ENCODE results near the gene SLC37A1.

Gene SLC37A1

DNA sequence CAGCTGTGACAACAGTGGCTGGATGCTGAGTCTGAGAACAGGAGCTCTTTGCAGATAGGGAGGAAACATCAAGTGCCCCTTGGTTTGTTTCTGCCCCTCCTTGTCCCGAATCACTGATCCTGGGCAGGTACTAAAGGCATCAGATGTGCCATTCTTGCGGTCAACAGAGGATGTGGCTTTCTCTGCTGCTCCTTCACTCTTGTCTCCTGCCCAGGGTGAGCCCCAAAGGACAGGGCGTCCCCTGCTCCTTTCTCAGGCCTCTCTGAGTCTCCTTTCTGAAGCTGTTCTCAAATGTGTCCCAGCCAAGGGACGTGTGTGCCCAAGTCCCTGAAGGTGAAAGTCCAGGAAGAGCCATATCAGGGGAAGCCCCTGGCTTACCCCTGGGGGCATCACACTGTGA lies 31.7 kb downstream of the SLC37A1 start:
- no peak for DNase-seq (ENCODE audit: low read depth)

DNA sequence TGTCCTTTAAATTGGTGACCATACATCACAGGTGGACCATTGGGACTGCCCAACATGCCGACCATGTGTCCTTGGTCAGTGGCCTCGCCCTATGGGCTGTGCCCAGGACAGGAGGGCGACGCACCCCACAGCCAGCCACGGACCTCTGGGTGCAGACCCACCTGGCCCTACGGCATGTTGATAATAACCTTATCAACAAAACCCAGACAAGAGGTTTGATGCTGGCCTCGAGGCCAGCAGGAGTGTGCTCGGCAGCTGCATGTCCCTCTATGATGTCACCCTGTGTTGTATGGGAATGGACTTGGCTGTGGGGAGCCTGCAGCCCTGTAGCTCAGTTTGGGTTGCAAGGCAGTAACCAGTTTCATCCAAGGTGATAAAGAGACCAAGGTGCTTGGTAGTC lies 32.1 kb downstream of the SLC37A1 start:
- DNase-seq (ENCODE audit: low read depth), result no peak

DNA sequence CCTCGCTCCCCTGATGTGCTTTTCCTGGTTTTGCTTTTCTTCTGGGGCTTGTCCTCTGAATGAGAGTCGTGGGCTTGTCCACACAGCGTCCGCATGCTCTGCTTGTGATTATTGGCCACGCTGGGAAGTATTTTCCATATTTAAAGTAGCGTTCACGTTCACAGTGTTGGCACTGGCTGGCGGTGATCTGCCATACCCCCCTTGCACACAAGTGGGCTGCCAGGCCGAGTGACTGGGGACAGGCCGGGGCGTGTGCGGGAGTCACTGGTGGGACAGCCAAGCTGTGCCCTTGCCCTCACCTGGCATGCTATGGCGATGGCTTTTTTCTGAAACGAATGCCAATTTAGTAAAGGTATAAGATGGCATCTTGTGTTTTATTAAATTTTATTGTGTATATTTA lies 32.8 kb downstream of the SLC37A1 start:
- no peak for DNase-seq (ENCODE audit: low read depth)

DNA sequence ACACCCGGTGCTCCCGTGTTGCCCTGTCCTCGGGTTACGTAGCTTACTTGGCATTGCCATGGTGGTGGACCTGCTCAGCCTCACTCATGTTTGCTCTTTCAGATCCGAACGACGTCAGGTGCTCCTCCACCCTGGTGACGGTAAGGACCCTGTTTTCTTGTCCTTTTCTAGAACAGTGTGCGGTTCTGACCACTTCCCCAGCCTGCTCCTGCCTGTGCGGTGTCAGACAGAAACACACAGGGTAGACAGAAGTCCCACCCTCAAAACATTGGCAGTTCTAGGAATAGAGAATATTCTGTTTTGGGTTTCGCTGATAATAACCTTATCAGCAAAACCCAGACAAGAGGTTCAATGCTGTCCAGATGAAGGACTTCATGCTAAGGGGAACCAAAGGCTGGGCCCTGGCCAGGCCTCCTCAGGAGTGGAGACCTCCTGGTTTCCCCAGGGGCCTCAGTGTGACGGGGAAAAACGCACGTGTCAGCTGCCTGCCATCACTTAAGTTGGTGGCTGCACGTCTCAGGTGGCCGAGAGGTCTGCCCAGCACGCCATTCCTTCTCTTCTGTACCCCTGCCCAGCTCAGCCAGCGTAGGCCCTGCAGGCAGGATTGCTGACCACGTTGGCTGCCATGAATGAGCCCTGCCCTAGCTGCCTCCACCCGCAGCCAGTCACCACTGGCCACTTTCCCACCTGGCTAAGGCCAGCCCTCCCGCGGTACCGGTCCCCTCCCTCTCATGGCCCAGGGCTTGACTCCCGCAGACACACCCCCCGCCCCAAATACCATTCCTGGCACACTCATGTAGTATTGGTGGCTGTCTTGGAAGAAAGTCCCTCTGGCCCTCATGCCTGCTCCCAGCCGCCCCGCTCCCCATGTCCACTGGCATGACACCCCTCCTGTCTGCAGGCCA lies 33.6 kb downstream of the SLC37A1 start:
- no peak for DNase-seq (ENCODE audit: low read depth)

DNA sequence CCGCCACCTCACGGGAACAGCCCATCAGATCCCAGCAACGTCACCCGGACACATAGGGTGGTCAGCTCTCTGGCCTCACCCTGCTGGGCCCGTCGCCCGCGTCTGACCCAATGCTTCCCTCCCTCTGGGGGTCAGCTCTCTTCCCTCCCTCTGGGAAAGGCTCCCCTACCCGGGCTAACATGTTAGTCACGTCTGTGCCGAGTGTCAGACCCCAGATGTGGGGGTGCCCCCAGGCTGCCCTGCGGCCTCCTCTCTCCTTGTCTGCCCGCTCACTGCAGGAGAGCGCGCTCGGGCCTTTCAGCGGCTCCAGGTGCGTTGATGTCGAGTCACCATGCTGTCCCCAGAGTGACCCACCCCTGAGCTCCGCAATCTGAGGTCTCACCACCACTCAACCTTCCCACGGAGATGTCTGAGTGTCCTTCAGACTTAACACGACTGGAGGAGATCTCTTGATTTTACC lies 34.3 kb downstream of the SLC37A1 start:
- no peak for DNase-seq (ENCODE audit: low read depth)

DNA sequence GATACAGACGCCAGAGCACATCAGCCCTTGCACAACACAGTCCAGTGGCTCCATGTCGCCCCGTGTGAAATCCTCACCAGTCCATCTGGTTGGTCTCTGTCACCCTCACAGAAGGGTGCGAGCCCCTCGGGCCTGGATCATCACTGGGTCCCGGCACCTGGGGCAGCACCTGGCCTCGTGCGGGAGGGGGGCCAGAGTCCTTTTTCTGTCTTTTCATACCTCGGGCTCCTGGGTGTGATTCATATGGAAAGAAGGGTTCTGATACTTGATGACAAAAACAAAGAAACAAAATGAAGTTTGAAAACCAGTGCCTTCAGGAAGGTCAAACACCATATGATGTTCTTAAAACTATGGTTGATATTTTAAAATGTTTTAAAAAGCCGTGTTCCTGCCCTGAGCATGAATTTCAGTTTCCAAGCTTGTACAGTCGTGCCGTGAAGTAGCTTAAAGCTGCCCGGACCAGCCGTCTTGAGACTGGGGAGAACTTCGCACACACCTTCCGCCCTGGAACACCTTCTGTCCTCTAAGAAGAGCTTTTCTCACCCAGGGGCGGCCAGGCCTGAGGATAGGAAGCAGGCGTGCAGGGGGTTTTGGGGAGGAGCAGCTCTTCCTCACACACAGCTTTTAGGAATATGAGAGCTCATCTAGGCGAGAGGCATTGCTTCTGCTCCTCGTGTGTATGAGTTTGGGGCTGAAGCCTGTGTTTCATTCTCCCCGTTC lies 35.2 kb downstream of the SLC37A1 start:
- DNase-seq (ENCODE audit: low read depth), result no peak

DNA sequence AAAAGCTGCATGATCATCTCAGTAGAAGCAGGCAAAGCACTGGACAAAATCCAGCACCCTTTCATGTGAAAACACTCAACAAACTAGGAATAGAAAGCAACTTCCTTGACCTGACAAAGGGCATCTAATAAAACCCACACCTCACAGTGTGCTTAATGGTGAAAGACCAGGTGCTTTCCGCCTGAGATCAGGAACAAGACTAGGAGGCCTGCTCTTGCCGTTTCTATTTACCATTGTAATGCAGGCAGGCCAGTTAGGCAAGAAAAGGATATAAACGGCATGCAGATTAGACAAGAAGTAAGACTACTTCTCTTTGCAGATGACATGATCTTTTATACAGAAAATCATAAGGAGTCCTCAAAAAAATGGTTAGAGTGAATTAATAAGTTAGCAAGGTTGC lies 37.2 kb downstream of the SLC37A1 start:
- no peak for DNase-seq (ENCODE audit: low read depth)

DNA sequence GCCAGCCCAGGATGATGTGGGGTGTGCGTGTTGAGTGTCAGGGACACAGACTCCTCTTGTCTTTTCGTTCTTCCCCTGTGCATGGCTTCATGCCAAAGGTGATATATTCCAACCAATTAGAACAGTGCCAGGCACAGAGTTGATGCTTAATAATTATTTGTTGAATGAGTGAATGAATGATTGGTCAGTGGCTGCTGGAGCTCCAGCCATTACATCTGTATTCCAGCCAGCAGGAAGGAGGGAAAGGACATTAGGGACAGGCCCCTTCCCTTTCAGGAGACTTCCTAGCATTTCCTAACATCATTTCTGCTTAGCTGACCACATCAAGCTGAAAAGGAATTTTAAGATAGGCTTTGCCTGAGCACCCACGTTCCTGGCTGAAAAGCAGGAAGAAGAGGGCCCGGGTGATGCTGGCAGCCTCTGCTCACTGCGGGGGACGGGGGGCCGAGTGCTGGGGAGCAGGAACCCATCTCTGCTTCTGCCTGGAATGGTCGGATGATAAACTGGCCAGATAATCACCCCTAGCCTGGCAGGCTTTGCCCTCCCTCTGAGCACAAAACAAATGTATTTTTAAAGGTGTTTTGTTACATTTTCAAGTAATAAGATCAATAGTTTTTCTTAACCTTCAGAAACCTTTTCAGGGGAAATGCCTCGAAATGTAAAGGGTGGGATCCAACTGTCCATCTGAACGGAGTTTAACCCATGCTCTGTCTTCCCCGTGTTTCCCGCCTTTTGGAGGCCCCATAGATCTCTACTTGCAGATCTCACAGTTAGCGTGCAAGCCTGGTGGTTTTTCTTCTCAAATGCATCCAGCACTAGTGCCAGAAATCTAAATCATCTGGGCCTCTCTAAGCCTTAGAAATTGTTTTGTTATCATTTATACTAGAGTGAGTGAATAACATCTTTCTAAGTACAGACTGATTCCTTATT lies 39.0 kb downstream of the SLC37A1 start:
- DNase-seq (ENCODE audit: low read depth), result no peak

DNA sequence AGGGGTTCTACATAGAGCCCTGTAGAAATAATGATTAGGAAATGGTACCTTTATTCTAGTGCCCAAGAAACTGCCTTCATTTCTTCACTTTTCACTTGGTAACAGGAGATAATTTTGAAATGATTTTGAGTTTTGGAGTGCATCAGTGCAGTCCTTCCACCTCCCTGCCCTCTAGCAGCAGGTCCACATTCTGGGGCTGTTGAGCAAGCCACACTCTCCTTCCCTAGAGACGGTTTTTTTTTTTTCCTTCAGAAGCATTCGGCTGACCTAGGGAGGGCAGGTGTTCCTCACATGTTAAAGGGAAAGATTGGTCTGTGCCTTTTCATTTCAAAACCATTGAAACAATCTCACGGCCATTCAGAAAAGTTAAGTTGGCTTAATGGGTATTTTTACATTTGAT lies 39.8 kb downstream of the SLC37A1 start:
- no peak for DNase-seq (ENCODE audit: low read depth)

DNA sequence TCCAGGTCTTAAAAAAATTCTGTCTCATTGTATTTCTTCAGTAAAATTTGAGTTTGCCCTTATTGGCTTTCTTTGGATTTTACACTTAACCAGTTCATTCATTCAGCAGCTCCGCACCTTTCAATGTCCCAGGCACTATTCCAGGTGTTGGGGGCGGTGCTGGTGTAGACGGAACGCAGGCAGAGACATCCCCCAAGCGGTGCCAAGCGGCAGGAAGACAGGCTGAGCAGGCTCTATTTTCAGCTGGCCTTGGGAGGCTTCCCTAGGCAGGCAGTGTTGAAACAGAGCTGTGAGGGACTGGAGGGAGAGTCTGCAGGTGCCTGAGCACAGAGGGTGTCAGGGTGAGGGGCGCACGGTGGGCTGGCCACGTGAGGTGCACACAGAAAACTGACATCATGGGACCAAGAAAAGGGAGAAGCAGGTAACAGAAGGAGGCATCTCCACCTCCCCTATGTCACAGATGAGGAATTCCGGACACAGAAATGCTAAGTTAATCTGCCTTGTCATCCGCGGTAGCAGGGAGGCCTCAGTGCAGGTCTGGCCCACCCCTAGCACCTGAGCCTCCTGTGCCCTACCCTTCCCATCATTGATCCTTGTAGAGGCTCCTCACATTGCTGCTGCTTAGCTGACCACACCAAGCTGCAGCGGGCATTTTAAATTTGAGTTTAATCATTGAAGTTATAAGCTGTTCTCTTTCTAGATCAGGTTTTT lies 40.8 kb downstream of the SLC37A1 start:
- DNase-seq (ENCODE audit: low read depth), result no peak

DNA sequence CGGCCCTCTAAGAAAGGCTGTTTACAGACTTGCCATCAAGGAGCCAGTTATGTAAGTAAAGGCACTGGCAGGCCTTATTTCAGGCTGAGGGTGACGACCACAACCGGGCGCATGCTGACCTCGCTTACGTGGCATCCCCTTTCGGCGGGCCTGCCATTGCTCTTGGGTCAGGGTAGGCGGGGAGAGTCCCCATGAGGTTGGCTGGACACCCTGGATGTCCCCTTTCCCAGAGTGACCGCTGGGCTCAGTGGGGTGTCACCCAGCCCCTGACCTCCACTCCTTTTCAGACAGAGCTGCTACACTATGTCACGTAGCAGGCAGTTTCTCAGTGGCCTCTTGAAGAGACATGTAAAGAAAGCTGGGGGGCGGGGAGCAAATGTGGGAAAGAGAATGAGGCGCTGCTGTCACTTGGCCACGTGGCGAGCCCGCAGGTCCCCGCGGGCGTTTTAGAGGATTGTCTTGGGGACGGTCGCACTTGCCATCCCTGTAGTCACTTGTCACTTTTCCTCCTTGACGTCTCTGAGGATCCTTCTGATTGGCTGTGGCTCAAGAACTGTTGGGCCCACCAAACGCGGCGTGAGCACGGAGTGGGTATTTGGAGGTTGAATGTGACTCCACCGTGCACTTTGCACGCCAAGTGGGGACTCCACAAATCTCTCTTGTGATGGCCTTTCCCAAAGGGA lies 42.2 kb downstream of the SLC37A1 start:
- no peak for DNase-seq (ENCODE audit: low read depth)

DNA sequence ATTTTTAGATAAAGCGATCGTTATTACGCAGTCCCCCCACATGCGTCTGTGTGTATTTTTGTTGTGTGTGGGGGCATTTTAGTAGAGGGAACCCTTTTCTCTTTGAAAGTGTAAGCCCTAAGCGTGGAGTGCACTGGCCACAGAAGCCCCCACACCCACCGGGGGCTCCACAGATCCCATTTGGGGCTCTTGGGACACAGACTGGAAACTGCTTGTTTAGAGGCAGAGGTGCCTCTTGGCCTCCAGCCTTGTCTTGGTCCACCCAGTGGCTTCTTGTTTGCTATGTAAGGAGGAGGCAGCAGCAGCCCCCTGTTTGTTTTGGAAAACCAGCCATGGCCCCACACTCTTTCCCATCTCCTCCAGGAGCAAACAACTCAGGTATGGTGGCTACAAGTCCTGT lies 42.8 kb downstream of the SLC37A1 start:
- DNase-seq (ENCODE audit: low read depth), result no peak

DNA sequence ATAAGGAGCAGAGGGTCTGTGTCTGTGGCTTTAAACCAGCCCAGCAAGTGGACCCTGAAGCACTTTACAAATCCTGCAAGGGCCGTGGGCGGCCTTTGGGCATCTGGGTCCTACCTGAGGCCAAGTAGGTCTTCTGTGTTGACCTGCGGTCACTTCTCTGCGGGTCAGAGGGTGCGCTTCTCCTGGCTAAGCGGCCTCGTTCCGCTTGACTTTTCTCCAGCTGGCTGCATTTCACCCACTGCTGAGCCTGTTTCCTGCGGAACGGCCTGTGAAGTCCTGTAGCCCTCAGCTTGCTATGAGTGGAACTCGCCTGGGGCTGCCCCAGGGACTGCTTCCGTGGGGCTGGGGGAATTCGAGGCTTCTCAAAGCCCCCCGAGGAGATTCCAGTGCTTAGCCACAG lies 43.3 kb downstream of the SLC37A1 start:
- DNase-seq (ENCODE audit: low read depth), result no peak

DNA sequence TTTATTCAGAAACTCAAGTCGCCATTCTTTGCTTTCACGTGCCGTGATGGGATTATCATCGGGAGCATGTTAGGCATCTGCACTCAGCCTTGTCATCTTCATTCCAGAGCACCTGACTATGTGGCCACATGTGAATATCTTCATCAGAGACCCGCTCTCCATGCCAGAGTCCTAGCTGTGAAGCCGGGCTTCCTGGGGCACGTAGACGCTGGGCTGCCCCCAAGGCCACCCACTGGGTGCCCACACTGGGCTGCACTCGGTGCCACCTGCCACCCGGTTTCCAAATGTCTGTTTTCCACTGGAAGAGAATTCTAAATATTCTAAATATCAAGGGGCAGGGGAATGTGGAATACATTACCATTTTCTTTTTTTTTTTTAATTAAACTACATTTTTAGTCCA lies 43.8 kb downstream of the SLC37A1 start:
- DNase-seq (ENCODE audit: low read depth), result no peak

DNA sequence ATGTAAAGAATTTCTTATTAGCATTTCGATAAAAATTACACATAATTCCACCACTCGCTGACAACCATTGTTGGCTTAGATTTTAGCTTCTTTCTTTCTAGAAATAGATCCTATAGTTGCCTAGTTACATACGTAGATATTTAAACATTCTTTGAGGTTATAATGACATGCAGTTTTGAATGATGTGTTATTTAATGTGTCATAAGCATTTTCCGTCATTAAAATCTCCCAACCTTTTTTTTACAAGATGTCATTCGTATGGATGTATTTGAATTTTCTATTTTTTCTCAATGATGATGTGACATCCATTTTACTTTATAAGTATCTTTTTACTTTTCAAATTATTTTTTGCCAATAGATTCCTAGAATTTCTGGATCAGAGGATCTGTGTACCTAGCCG lies 44.7 kb downstream of the SLC37A1 start:
- DNase-seq (ENCODE audit: low read depth), result no peak

DNA sequence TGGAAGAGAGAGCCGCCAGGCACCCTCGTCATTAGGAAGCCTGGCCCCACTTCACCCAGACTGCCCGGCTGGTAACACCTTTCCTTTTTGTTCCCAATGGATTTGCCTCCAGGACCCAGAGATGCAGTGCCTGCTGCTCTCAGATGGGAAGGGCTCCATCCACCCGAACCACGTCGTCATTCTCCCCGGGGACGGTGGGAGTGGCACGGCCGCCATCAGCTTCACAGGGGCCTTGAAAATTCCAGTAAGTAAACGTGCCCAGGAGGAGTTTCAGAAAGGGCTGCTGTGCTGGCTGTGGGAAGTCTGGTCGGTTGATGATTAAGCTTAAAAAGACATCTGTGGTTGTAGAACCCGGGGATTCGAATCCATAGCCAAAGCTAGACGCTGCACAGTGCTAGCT lies 45.2 kb downstream of the SLC37A1 start:
- no peak for DNase-seq (ENCODE audit: low read depth)

DNA sequence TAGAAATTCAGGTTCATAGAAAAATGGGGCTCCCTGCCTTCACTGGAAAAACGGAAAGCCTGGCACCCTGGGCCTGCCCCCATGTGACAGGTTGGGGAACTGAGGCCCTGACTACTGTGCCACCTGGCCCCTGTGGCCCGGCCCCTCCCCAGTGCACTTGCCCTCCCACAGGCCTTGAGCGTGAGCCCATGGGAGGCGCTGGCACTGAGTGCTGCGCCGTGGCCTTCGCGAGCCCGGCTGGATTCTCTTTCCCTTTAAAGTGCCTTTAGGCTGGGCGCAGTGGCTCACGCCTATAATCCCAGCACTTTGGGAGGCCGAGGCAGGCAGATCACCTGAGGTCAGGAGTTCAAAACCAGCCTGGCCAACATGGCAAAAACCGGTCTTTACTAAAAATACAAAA lies 45.7 kb downstream of the SLC37A1 start:
- DNase-seq (ENCODE audit: low read depth), result no peak

DNA sequence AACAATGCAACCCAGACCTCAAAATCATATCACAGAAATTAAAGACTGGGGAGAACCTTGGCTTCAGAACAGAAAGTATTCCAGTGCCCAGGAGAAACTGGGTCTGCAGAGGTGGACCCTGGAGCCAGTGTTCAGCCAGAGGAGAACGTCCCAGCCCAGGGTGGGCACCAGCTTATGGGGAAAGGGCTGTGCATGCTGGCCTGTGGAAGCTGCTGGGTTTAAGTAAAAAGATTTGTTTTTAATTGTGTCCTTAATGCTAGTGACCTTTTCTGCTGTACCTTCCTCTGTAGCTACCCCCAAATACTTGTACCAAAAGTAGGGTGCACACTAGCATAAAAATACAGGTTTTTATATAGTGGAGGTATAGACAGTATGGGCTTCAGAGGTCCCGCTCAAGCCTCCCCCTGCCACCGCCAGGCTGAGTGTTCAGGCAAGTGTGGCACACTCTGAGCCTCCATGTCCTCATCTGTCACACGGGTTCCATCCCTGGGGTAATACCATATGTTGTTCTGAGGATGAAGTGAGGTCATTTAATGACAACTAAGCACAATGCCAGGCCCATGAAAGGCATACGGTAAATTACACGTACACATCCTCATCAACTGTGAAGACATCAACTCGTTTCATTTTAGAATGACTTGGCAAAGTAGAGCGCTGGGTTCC lies 47.0 kb downstream of the SLC37A1 start:
- no peak for DNase-seq (ENCODE audit: low read depth)

DNA sequence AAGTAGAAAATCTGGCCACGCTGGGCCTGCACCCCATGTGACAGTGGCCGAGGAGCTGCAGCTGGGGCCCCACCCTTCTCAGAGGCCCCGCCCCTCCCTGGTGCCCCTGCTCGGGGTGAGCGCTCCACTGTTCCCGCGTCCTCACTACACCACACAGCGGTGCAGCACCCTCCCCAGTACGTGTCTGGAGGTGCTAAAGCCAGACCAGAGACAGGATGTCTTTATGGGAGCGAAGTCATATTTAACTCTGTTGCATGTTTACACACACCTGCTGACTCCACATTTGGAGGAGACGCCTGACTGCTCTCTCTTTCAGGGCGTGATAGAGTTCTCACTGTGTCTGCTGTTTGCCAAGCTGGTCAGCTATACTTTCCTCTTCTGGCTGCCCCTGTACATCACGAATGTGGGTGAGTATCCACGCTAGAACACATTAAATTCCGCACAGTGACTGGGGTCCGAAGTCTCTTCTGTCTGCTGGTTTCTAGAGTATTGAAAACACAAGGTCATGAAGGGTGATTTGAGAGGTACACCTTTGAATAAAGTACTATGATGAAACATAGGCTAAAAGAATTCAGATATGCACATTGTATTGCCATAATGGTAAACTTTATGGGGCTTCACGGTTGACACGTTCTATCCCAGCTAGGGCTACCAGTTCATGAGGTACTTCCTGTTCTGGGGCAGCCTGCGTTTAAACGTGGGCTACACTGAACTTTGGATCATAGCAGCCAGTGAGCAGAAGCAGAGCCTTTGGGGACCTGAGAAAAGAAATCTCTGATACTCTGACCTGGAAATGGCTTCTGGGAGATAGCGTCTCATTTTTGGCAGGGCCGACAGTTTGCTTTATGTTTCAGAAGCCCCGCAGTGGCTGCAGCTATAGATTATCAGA lies 48.4 kb downstream of the SLC37A1 start:
- DNase-seq (ENCODE audit: low read depth), result no peak

DNA sequence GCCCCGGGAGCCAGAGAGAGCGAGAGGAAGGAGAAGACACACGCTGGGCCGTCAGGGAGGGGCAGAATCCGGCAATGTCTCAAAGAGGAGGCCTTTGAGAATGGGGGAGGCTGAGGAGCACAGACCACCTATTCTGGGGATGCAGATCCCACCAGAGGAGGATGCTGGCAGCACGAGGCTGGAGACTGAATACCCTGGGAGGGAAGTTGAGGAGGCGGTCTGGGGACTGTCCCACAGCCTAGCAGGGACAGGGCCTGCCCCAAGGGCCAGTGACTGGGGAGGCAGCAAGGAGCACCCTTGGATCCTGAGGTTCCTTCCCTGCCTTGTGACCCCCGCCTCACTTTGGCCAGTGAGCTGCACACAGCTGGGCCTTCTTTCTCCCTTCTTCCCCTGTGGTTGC lies 49.2 kb downstream of the SLC37A1 start:
- DNase-seq (ENCODE audit: low read depth), result no peak
